Thyroid gland (tissue), 4 donors: Measurements from ENCODE around the gene HOXA7.

Source experiments
- POLR2A ChIP-seq, 2 donors: fragments of 450-650 bp; IDR thresholded peaks; one replicate each; pipeline ENCODE4 v1.6.1; 2017; ENCODE audit warnings: antibody characterized with exemption in 2 of 2, mild to moderate bottlenecking in 2 of 2, moderate library complexity in 1 of 2
- TF ChIP-seq, protein P1 (sequence below), 6 experiments: fragments of 200-600 bp in 3 of 6; fragments of 450-650 bp in 3 of 6; sonication (generic) in 3 of 6; IDR thresholded peaks; one replicate each; pipeline ENCODE4 v1.5.1; 2016 to 2019; ENCODE audit warnings: antibody characterized with exemption in 6 of 6, mild to moderate bottlenecking in 2 of 6, inconsistent platforms in 1 of 6, moderate library complexity in 1 of 6

DNA sequence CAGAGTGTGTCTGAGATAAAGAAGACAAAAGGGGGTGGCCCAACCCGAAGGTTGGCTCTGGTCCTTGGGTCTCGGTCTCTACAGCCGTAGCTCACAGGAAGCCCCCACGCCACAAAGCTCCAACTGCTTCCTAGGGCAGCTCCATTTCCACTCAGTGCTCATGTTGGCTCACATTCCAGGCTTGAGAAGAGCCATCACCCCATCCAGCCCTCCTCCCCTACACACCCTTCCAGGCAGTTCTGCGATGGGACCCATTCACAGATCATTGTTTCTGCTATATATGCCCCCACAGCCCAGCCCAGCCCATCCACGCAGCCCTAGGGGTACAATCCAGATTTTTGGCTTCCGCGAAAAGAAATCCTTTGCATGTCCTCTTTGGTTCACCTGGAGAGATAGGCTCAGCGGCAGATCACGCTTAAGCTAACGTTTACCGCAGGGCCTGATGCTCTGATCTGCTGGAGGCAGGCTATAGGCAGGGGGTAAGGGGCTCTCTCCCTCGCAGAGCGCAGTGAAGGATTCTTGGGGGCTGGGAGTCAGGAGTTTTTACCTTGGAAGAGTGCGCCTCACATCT lies 34.8 kb upstream of the HOXA7 start:
- TF ChIP-seq, protein P1, sequence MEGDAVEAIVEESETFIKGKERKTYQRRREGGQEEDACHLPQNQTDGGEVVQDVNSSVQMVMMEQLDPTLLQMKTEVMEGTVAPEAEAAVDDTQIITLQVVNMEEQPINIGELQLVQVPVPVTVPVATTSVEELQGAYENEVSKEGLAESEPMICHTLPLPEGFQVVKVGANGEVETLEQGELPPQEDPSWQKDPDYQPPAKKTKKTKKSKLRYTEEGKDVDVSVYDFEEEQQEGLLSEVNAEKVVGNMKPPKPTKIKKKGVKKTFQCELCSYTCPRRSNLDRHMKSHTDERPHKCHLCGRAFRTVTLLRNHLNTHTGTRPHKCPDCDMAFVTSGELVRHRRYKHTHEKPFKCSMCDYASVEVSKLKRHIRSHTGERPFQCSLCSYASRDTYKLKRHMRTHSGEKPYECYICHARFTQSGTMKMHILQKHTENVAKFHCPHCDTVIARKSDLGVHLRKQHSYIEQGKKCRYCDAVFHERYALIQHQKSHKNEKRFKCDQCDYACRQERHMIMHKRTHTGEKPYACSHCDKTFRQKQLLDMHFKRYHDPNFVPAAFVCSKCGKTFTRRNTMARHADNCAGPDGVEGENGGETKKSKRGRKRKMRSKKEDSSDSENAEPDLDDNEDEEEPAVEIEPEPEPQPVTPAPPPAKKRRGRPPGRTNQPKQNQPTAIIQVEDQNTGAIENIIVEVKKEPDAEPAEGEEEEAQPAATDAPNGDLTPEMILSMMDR (IDR thresholded peaks at IDR 0.05) = no peak
- TF ChIP-seq POLR2A (IDR thresholded peaks at IDR 0.05) = no peak
